ENCODE data around the gene EML4. TPM values are rescaled to one million over a fixed set of nuclear protein-coding genes. Genes with fewer than 3 reads are reported as not detected.

The EML4 gene
- total RNA-seq, 4 donors from 2014 or later = 27.4 to 96.8 (median 58.0) TPM

DNA sequence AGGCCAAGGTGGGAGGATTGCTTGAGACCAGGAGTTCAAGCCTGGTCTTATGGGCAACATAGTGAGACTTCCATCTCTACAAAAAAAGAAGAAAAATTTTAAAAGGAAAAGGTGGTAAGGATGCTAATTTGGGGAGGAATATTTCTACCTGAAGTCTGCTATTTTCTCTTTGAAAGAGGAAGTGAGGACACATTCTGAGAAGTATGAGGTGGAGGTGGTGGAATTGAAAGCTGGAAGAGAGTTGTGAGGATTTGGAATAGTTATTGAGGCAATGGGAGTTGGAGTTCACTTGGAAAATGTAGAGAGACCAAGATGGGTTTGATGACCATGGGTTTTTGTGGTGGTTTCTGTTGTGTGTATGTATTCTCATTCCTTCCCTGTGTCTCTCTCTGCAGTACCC is 29.3 kb downstream of the EML4 start:
- intact Hi-C loops (cut with DNase I; ENCODE audit: low total_unique reads) = no loop called here
- no peak overlapping the region for H3K27ac ChIP-seq
- H3K4me1 ChIP-seq = no peaks in the 10 kb centered on the region
- no peaks in the 10 kb centered on the region for H3K27me3 ChIP-seq
- no peaks in the 10 kb centered on the region for H3K36me3 ChIP-seq
- TF ChIP-seq POLR2A (IDR thresholded peaks at IDR 0.05) (no peak), CTCF (IDR thresholded peaks at IDR 0.05) (no peak)
- no peaks in the 10 kb centered on the region for H3K9me3 ChIP-seq
- no peak for DNase-seq
- no peak overlapping the region for H3K4me3 ChIP-seq

DNA sequence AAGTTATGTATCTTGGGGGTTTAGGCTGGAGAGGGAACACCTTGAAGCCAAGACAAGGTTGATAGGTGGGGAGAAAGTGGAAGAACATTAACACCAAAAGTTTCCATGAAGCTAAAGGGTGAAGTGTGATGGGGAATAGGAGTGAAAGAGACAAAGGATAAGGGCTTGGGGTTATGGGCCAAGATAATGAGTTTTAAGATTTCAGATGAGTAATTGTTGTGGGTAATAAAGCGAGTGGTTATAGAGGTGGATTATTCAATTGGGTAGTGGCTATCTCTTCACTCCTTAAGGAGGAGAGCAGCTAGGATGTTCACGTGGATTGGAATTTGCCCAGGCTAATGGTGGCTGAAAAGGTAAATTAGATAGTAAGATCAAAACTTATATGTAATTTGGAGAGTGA is 29.8 kb downstream of the EML4 start:
- no peaks in the 10 kb centered on the region for H3K27me3 ChIP-seq
- H3K27ac ChIP-seq = no peak overlapping the region
- no peaks in the 10 kb centered on the region for H3K36me3 ChIP-seq
- no peak overlapping the region for H3K4me3 ChIP-seq
- no peak for DNase-seq
- no peaks in the 10 kb centered on the region for H3K9me3 ChIP-seq
- H3K4me1 ChIP-seq = no peaks in the 10 kb centered on the region
- intact Hi-C loops (cut with DNase I; ENCODE audit: low total_unique reads) = no loop called here
- TF ChIP-seq CTCF (IDR thresholded peaks at IDR 0.05) = no peak
- no peak for TF ChIP-seq POLR2A (IDR thresholded peaks at IDR 0.05)

- DNase-seq = no peak
- no peaks in the 10 kb centered on the region for H3K27me3 ChIP-seq
- peaks cover 0 to 5% of the 10 kb centered on the region in 2 donors for H3K4me1 ChIP-seq
- H3K9me3 ChIP-seq = no peaks in the 10 kb centered on the region
- TF ChIP-seq POLR2A (IDR thresholded peaks at IDR 0.05) (no peak), CTCF (IDR thresholded peaks at IDR 0.05) (no peak)
- no peak overlapping the region for H3K27ac ChIP-seq
- no peak overlapping the region for H3K4me3 ChIP-seq
- intact Hi-C loops (cut with DNase I; ENCODE audit: low total_unique reads) = no loop called here
- H3K36me3 ChIP-seq = no peaks in the 10 kb centered on the region
These were observed 30.5 kb downstream of the EML4 start for GRCh38 chr2:42199626-42200025.

GRCh38 chr2:42200926-42201855 is 32.0 kb downstream of the EML4 start:
- TF ChIP-seq CTCF (IDR thresholded peaks at IDR 0.05) = no peak
- no peak for TF ChIP-seq POLR2A (IDR thresholded peaks at IDR 0.05)
- Histone ChIP-seq H3K4me3 (no peak overlapping the region), H3K27me3 (no peaks in the 10 kb centered on the region), H3K9me3 (no peaks in the 10 kb centered on the region), H3K27ac (no peak overlapping the region), H3K4me1 (peaks cover 0 to 13% of the 10 kb centered on the region in 2 donors), H3K36me3 (no peaks in the 10 kb centered on the region)
- intact Hi-C loops (cut with DNase I; ENCODE audit: low total_unique reads) = no loop called here
- no peak for DNase-seq

GRCh38 chr2:42202634-42203008 is 33.5 kb downstream of the EML4 start:
- peaks cover 0 to 13% of the 10 kb centered on the region in 2 donors for H3K4me1 ChIP-seq
- no peak overlapping the region for H3K4me3 ChIP-seq
- intact Hi-C loops (cut with DNase I; ENCODE audit: low total_unique reads) = no loop called here
- no peaks in the 10 kb centered on the region for H3K36me3 ChIP-seq
- H3K27me3 ChIP-seq = no peaks in the 10 kb centered on the region
- DNase-seq = no peak
- no peaks in the 10 kb centered on the region for H3K9me3 ChIP-seq
- TF ChIP-seq CTCF (IDR thresholded peaks at IDR 0.05) (no peak), POLR2A (IDR thresholded peaks at IDR 0.05) (no peak)
- no peak overlapping the region for H3K27ac ChIP-seq
